GM18873 (cell line): ENCODE data around the gene KCNJ15.
"Not testable (repeated sequence)": the region's sequence is repeated elsewhere in the genome, so short reads cannot be mapped to it uniquely, and the experiment has no call there.

Experiments
- ATAC-seq: cut with Tn5 transposase; IDR thresholded peaks from one replicate; pipeline ENCODE4 v1.9.1; 2021; ENCODE audit warnings: mild to moderate bottlenecking, moderate library complexity, moderate number of reproducible peaks; ENCODE audit not compliant: unreplicated experiment, low FRiP score

Gene KCNJ15

GRCh38 chr21:38243732-38244406 is 12.9 kb upstream of the KCNJ15 start:
- no peak for ATAC-seq

GRCh38 chr21:38244407-38244787 is 12.4 kb upstream of the KCNJ15 start:
- no peak for ATAC-seq

DNA sequence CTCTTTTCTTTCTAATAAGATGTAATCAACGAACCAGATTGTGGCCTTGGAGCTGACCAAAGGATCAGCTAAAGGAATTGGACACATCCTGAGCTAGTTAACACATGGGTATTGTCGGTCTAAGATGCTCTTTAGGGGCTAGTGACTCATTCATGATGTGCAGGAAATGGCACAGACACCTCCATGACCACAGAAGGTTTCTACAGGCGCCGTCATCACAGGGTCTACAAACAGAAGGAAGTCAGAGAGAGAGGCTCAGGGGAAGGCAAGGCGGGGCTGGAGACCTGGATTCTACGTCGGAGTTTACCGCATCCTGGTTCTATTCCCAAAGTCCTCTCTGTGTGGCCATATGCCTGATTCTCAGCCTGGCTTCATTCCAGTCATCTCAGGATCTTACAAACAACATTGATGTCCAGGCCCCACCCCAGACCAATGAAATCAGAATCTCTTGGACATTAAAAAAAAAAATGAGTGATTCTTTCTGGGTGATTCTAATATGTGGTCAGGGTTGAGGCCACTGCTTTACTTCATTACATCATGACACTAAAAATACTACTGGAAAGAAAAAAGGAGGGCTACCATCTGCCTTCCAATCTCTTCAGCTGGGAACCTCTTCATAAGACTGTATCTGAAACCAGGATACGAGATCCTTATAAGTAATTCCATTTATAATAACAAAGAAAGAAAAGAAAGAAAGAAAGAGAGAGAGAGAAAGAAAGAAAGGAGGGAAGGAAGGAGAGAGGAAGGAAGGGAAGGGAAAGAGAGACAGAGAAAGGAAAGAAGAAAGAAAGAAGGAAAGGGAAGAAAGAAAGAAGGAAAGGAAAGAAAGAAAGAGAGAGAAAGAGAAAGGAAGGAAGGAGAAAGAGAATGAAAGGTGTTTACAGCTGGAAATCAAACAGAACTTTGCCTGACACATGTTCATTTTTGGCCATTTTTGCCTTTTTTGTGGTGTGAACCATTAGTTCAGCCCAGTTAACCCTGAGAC is 11.6 kb upstream of the KCNJ15 start:
- peak; percentile 83 for ATAC-seq

DNA sequence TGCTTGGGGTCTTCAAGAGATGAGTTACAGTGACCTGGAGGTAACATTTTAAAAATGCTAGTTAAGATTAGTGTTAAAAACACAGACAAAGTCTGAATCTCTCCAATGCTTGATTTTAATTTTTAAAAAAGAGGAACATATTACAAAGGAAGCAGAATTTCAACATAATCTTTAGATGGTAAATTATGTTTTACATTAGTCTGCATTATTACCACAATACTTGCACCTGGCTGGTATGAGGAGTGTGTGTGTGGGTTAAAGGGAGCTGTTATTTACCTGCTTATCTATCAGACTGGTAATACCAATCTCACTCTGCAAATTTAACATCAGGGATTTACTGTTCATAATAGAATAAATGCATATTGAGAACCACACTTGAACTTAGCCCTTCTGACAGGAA is 10.3 kb upstream of the KCNJ15 start:
- ATAC-seq = no peak

DNA sequence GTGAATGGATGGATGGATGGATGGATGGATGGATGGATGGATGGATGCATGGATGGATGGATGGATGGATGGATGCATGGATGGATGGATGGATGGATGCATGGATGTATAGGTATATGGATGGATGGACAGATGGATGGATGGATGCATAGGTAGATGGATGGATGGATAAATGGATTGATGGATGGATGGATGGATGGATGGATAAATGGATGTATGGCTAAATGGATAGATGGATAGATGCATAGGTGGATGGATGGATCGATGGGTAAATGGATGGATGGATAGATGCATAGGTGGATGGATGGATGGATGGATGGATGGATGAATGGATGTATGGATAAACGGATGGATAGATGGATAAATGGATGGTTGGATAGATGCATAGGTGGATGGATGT is 9.7 kb upstream of the KCNJ15 start:
- not testable (repeated sequence) for ATAC-seq

GRCh38 chr21:38247738-38248510 is 8.9 kb upstream of the KCNJ15 start:
- no peak for ATAC-seq

- peak; percentile 72 for ATAC-seq
Observed at GRCh38 chr21:38249256-38249655, 7.5 kb upstream of the KCNJ15 start.

- no peak for ATAC-seq
Observed at GRCh38 chr21:38249696-38250278, 7.0 kb upstream of the KCNJ15 start.

DNA sequence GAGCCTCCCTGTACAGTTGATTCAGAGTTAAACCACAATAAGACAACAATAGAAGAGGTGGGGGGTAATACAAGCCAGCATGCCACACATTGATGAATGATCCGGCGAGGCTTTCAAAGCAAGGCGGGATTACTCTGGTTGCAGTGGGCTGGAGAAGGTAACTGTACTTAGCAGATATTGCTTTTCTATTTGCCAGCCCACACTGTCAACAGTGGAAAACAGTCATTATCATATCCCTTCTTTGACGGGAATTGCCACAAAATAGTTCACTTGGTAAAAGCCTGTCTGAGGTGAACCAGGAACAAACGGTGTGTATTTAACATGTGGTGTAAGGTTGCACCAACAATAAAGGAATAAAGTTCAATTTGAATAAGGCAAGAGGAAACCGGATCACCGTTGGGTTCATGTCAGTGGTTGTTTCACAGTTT is 5.8 kb upstream of the KCNJ15 start:
- ATAC-seq = no peak

DNA sequence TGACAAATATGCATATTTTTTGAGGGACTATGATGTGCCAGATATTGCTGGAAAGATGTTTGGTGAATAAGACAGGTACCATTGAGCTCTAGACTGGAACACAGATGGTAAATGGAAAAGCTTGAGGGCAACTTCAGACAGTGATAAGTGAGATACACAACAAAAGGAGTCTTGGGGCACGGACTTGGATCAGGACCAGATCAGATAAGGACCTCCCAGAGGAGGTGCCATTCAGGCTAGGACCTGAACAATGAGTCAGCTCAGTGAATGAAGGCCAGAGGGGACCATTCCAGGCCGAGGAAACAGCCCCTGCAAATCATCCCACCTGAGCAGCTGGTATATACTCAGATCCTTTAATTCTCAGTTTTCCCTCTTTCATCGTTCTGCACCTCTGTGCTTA is 1.8 kb upstream of the KCNJ15 start:
- no peak for ATAC-seq

- ATAC-seq = no peak
Observed at GRCh38 chr21:38255571-38256117, 1.1 kb upstream of the KCNJ15 start.

DNA sequence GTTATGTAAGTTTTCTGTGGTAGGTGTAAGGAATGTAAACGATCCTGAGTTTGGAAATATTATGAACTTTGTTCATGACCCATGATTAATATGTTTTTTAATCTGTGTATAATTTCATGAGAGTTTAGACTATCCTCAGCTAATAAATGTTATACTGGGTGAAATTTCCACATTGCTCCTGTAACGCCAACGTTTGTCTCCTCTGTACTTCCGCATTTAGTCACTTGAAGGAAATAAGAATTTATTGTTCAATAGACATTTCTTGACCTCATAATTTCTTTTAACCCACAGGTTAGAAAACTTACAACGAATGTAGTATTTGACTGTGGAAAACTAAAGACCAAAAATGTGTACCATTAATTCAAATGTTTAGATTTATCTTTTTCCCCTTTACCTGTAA is 876 bp downstream of the KCNJ15 start:
- ATAC-seq = no peak

DNA sequence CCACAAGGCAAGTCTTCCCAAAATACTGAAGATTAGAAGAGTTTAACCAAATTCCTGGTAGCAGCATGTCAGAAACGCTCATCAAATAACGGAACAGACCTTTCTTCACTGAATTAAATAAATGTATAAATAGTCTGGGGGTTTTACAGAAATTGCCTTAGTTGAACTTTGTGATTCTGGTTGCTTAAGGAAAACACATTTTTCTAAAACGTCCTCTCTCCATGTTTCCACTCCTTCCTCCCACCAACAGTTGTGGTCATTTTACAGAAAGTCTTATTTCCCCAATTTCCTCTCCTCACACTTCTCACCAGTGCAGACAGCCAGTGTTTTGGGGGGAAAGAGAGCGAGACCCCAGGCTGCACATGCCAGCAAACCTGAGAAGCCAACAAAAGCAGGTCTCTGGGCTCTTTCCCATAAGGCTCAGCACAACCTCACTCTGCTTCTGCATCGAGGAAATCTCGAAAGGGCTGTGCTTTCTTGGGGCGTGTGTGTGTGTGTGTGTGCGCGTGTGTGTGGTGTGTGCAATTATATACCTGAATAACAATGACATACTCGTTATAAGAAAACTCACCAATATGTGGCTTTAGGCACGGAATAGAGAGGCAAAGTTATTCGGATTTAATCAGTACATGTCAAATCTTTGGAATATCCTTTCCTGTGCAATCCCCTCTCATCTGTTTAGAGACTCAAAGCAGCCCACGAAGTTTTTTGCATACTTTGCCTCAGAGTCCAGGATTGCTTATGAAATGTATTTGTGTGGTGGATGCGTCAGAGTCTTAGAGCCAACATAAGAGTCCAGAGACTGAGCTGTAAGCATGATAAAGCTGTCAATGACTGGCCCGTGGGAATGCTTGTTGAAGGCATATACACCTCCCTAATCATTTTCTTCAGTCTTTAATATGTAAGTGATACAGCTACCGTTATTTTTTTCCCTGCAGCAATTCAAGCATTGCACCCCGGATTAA is 2.0 kb downstream of the KCNJ15 start:
- ATAC-seq = no peak

DNA sequence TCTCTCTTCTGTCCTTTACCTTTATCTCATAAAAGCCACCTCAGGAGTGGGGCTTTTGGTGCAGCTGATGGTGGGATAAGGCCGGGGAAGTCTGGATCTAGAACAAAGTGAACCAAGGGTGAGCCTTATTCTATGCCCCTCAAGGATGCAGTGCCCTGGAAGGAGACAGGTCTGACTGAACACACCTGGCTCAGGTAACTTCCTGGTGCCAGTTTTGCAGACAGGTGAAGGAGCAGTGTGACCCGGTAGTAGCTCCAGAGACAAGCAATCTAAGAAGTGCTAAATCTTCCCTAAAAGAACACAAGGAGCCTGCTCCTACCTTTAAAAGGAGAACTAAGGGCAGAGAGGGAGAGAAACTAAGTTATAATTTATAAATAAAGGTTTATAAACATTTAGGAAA is 2.9 kb downstream of the KCNJ15 start:
- ATAC-seq = no peak

DNA sequence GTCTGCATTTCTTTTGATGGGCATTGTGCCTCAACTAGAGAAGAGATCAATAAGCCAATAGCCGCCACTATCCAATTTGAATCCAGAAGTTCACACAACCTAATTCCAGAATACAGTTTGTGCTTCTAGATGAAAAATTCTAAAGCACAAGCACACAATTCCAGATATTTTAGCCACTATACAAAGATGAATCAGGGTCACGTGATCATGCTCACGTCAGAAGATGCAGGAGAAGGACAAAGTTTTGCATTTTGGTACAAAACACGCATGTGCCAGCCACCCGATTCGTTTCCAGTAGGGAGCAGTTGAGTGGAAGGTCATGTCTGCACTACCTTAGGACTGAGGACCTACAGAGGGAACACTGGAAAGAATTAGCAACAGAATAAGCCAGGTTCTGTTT is 3.6 kb downstream of the KCNJ15 start:
- no peak for ATAC-seq

GRCh38 chr21:38261851-38262250 is 5.1 kb downstream of the KCNJ15 start:
- ATAC-seq = no peak

GRCh38 chr21:38263493-38263892 is 6.7 kb downstream of the KCNJ15 start:
- no peak for ATAC-seq

GRCh38 chr21:38264571-38264970 is 7.8 kb downstream of the KCNJ15 start:
- no peak for ATAC-seq

- no peak for ATAC-seq
Observed at GRCh38 chr21:38265166-38265565, 8.4 kb downstream of the KCNJ15 start.
